H9 (cell line): ENCODE data around the gene GALNT12. TPM values are rescaled to one million over a fixed set of nuclear protein-coding genes. Genes with fewer than 3 reads are reported as not detected.

Experiments used
- DNase-seq: peaks from one replicate; pipeline ENCODE4 v3.0.0-alpha.2; 2017
- H2AFZ ChIP-seq: one replicate; pipeline ENCODE4 v1.6.1; 2013; ENCODE audit warnings: mild to moderate bottlenecking, low read length, control low read depth, moderate library complexity
- H2AK5ac ChIP-seq: 2 replicates; pipeline ENCODE4 v1.6.1; 2013; ENCODE audit warnings: low read length, control low read depth, mixed read lengths; ENCODE audit not compliant: insufficient read length
- H2BK120ac ChIP-seq: one replicate; pipeline ENCODE4 v1.6.1; 2013; ENCODE audit warnings: low read depth, mild to moderate bottlenecking, low read length, control low read depth, inconsistent platforms; ENCODE audit not compliant: poor library complexity, severe bottlenecking
- H2BK12ac ChIP-seq: 2 replicates; pipeline ENCODE4 v1.6.1; 2013; ENCODE audit warnings: low read length, control low read depth, mixed read lengths, low read depth; ENCODE audit not compliant: insufficient read length
- H2BK15ac ChIP-seq: 2 replicates; pipeline ENCODE4 v1.6.1; 2013; ENCODE audit warnings: low read depth, low read length, control low read depth
- H2BK20ac ChIP-seq: one replicate; pipeline ENCODE4 v1.6.1; 2013; ENCODE audit warnings: low read depth, mild to moderate bottlenecking, low read length, control low read depth, inconsistent platforms; ENCODE audit not compliant: poor library complexity, severe bottlenecking
- H2BK5ac ChIP-seq: 2 replicates; pipeline ENCODE4 v1.6.1; 2013; ENCODE audit warnings: low read length, control low read depth, mixed read lengths; ENCODE audit not compliant: insufficient read length
- H3K14ac ChIP-seq: 2 replicates; pipeline ENCODE4 v1.6.1; 2013; ENCODE audit warnings: low read length, control low read depth; ENCODE audit not compliant: insufficient read depth
- H3K18ac ChIP-seq: 2 replicates; pipeline ENCODE4 v1.6.1; 2013; ENCODE audit warnings: low read depth, mild to moderate bottlenecking, mixed read lengths, low read length, control low read depth; ENCODE audit not compliant: insufficient read length
- H3K23ac ChIP-seq: 2 replicates; pipeline ENCODE4 v1.6.1; 2013; ENCODE audit warnings: low read length, control low read depth, mixed read lengths, low read depth; ENCODE audit not compliant: insufficient read length
- H3K23me2 ChIP-seq: 2 replicates; pipeline ENCODE4 v1.6.1; 2013; ENCODE audit warnings: low read depth, mild to moderate bottlenecking, mixed read lengths, low read length, control low read depth; ENCODE audit not compliant: insufficient read length, poor library complexity, severe bottlenecking
- H3K27ac ChIP-seq: 2 replicates; pipeline ENCODE4 v1.5.1; 2013; ENCODE audit warnings: low read length, control low read depth, mixed read lengths, low read depth; ENCODE audit not compliant: insufficient read length
- H3K27me3 ChIP-seq: 2 replicates; pipeline ENCODE4 v1.6.1; 2013; ENCODE audit warnings: low read length, control low read depth, inconsistent platforms; ENCODE audit not compliant: insufficient read depth
- H3K4ac ChIP-seq: 2 replicates; pipeline ENCODE4 v1.6.1; 2013; ENCODE audit warnings: low read depth, mild to moderate bottlenecking, control low read depth, inconsistent platforms, low read length, moderate library complexity
- H3K4me1 ChIP-seq: 2 replicates; pipeline ENCODE4 v1.6.1; 2013; ENCODE audit warnings: low read length, control low read depth, inconsistent platforms; ENCODE audit not compliant: insufficient read depth
- H3K4me2 ChIP-seq: 2 replicates; pipeline ENCODE4 v1.6.1; 2013; ENCODE audit warnings: low read length, control low read depth, mixed read lengths; ENCODE audit not compliant: insufficient read length, insufficient read depth
- H3K56ac ChIP-seq: 2 replicates; pipeline ENCODE4 v1.6.1; 2013; ENCODE audit warnings: low read depth, mild to moderate bottlenecking, mixed read lengths, low read length, control low read depth; ENCODE audit not compliant: insufficient read length
- H3K79me1 ChIP-seq: 2 replicates; pipeline ENCODE4 v1.6.1; 2013; ENCODE audit warnings: low read depth, mild to moderate bottlenecking, moderate library complexity, low read length, control low read depth, inconsistent platforms; ENCODE audit not compliant: insufficient read depth, poor library complexity, severe bottlenecking
- H3K79me2 ChIP-seq: 2 replicates; pipeline ENCODE4 v1.6.1; 2013; ENCODE audit warnings: low read length, control low read depth, inconsistent platforms; ENCODE audit not compliant: insufficient read depth
- H3K9ac ChIP-seq: 2 replicates; pipeline ENCODE4 v1.6.1; 2013; ENCODE audit warnings: low read length, control low read depth, mixed read lengths; ENCODE audit not compliant: insufficient read length; ENCODE audit errors: extremely low read depth
- H3K9me3 ChIP-seq: one replicate; pipeline ENCODE4 v1.6.1; 2013; ENCODE audit warnings: low read depth, low read length, inconsistent platforms; ENCODE audit not compliant: control insufficient read depth
- H3T11ph ChIP-seq: one replicate; pipeline ENCODE4 v1.6.1; 2013; ENCODE audit warnings: mild to moderate bottlenecking, low read length, control low read depth, inconsistent platforms
- H4K20me1 ChIP-seq: one replicate; pipeline ENCODE4 v1.6.1; 2013; ENCODE audit not compliant: control insufficient read depth, insufficient read length, insufficient read depth
- H4K5ac ChIP-seq: 2 replicates; pipeline ENCODE4 v1.6.1; 2013; ENCODE audit warnings: low read depth, mild to moderate bottlenecking, mixed read lengths, low read length, control low read depth; ENCODE audit not compliant: insufficient read length
- H4K8ac ChIP-seq: replicated peaks from 2 replicates; pipeline ENCODE4 v1.6.1; 2013; ENCODE audit warnings: low read length, control low read depth, mixed read lengths, low read depth; ENCODE audit not compliant: insufficient read length
- H4K91ac ChIP-seq: 2 replicates; pipeline ENCODE4 v1.6.1; 2013; ENCODE audit warnings: low read depth, mild to moderate bottlenecking, moderate library complexity, mixed read lengths, low read length, control low read depth; ENCODE audit not compliant: insufficient read length
- H3K27ac Mint-ChIP-seq, 3 experiments: 2 replicates in 2 of 3; 3 replicates in 1 of 3; pipeline ENCODE4 v1.8.0; 2020 to 2021; ENCODE audit warnings: mixed read lengths in 3 of 3, mild to moderate bottlenecking in 1 of 3, moderate library complexity in 1 of 3
- H3K27me3 Mint-ChIP-seq: 2 replicates; pipeline ENCODE4 v1.8.0; 2021; ENCODE audit warnings: low read depth, mild to moderate bottlenecking, moderate library complexity, mixed read lengths
- H3K36me3 Mint-ChIP-seq, 3 experiments: 2 replicates in 2 of 3; 3 replicates in 1 of 3; pipeline ENCODE4 v1.8.0; 2020 to 2021; ENCODE audit warnings: low read depth in 3 of 3, mixed read lengths in 3 of 3; ENCODE audit not compliant: insufficient read depth in 1 of 3
- H3K4me1 Mint-ChIP-seq, 2 experiments: 2 replicates each; pipeline ENCODE4 v1.8.0; 2020; ENCODE audit warnings: mixed read lengths in 2 of 2
- H3K4me3 Mint-ChIP-seq, 2 experiments: 2 replicates in 1 of 2; 3 replicates in 1 of 2; pipeline ENCODE4 v1.8.0; 2020 to 2021; ENCODE audit warnings: mild to moderate bottlenecking in 2 of 2, mixed read lengths in 2 of 2, moderate library complexity in 1 of 2
- H3K9me3 Mint-ChIP-seq, 2 experiments: 2 replicates in 1 of 2; 3 replicates in 1 of 2; pipeline ENCODE4 v1.8.0; 2020; ENCODE audit warnings: mild to moderate bottlenecking in 2 of 2, mixed read lengths in 2 of 2, moderate library complexity in 1 of 2
- CTCF ChIP-seq: fragments of 200-600 bp; sonication (generic); conservative IDR thresholded peaks from 3 replicates; pipeline ENCODE4 v1.8.0; 2021; ENCODE audit warnings: antibody characterized with exemption, mild to moderate bottlenecking
- WGBS: extraction: QIAGEN DNeasy Blood & Tissue Kit; methylation state at CpG from one replicate; pipeline ENCODE4 v1.1.7; 2013; ENCODE audit warnings: missing lambda C conversion rate, low lambda C conversion rate, mixed read lengths; ENCODE audit not compliant: insufficient read length; ENCODE audit errors: extremely low coverage; 5-methylcytosine and 5-hydroxymethylcytosine counted together
- total RNA-seq: library from RNA; stranded (reverse); gene quantifications from 2 replicates; pipeline ENCODE4 v1.2.1, GENCODE V29; 2021

GALNT12 gene
- total RNA-seq, 1 experiment from 2014 or later = 18.0 TPM

GRCh38 chr9:98808411-98808815 lies 943 bp downstream of the GALNT12 start:
- Mint-ChIP-seq H3K4me3 (peak overlapping the region; percentile 74 to 87), H3K9me3 (no peaks in the 10 kb centered on the region), H3K27me3 (peaks cover 27% of the 10 kb centered on the region), H3K4me1 (peaks cover 38 to 54% of the 10 kb centered on the region in 2 experiments), H3K36me3 (peaks cover 0 to 12% (median 0%) of the 10 kb centered on the region in 3 experiments; a peak in 2 of 7 replicates), H3K27ac (no peak overlapping the region)
- Histone ChIP-seq H3K4me2 (peak overlapping the region; percentile 52), H2BK20ac (no peak overlapping the region), H2BK15ac (no peak overlapping the region), H2BK120ac (no peak overlapping the region), H4K20me1 (no peaks in the 10 kb centered on the region), H3K4me1 (no peaks in the 10 kb centered on the region), H3T11ph (no peak overlapping the region), H2AK5ac (no peak overlapping the region), H3K23ac (no peak overlapping the region), H4K91ac (no peak overlapping the region), H3K27ac (no peak overlapping the region), H3K9ac (no peak overlapping the region), H3K9me3 (no peaks in the 10 kb centered on the region), H2BK12ac (no peak overlapping the region), H2BK5ac (no peak overlapping the region), H3K4ac (no peak overlapping the region), H4K8ac (no peak overlapping the region), H2AFZ (no peak overlapping the region), H3K23me2 (peaks cover 8% of the 10 kb centered on the region), H3K14ac (no peak overlapping the region), H3K79me2 (no peaks in the 10 kb centered on the region), H3K79me1 (no peaks in the 10 kb centered on the region), H3K56ac (no peak overlapping the region), H4K5ac (no peak overlapping the region), H3K27me3 (no peaks in the 10 kb centered on the region), H3K18ac (no peak overlapping the region)
- no peak for DNase-seq
- no peak for TF ChIP-seq CTCF
- WGBS = no CpG with 5 or more reads among the region's 17 CpGs
